ENCODE data around the gene TMEM18. TPM values are rescaled to one million over a fixed set of nuclear protein-coding genes. Genes with fewer than 3 reads are reported as not detected.

TMEM18 gene
- total RNA-seq, 1 experiment from 2014 or later: 26.6 TPM

- no peak for DNase-seq (ENCODE audit: low read depth)
Measured at GRCh38 chr2:651951-652373, 25.2 kb downstream of the TMEM18 start.

DNA sequence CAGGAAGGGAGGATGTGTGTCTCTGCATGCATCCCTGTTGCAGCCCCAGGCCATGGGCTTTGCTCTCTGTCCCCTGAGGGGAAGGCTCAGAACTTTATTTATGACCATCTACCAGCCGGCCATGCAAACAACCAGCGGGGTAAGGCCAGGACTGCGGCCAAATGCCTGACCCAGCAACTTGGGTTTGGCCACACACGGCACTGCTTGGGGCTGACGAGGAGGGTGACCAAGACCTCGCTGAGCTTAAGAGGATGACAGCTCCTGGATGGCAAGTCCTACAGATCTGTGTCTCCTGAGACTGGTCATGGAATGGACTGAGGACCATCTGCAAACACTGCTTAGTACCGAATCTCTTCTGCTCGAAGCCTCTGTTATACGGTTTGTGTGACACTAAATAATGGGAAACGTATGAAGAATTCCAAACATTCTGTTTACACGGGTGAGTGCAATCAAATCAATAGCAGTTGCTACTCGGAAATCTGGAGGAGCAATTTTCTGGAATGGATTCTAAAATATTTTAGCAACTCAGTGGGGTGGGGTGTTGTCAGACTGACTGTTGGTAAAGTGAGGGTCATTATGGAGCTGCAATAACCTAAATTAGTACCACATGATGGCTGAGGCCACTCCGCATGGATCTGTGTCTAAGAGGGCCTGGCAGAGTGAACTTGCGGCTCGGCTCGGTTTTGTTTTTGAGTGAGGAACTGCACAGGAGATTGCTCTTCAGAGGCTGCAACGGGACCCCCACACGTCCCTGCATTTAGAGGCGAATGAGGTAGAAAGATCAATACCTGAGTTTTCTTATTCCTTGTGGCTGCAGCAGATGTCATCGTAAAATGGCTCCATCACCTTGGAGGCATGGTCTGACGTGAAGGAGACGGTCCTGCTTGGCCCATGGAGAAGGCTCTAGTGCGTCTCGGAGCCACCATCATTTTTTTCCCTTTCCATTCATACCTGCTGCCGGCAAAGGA lies 26.6 kb downstream of the TMEM18 start:
- no peak for DNase-seq (ENCODE audit: low read depth)

DNA sequence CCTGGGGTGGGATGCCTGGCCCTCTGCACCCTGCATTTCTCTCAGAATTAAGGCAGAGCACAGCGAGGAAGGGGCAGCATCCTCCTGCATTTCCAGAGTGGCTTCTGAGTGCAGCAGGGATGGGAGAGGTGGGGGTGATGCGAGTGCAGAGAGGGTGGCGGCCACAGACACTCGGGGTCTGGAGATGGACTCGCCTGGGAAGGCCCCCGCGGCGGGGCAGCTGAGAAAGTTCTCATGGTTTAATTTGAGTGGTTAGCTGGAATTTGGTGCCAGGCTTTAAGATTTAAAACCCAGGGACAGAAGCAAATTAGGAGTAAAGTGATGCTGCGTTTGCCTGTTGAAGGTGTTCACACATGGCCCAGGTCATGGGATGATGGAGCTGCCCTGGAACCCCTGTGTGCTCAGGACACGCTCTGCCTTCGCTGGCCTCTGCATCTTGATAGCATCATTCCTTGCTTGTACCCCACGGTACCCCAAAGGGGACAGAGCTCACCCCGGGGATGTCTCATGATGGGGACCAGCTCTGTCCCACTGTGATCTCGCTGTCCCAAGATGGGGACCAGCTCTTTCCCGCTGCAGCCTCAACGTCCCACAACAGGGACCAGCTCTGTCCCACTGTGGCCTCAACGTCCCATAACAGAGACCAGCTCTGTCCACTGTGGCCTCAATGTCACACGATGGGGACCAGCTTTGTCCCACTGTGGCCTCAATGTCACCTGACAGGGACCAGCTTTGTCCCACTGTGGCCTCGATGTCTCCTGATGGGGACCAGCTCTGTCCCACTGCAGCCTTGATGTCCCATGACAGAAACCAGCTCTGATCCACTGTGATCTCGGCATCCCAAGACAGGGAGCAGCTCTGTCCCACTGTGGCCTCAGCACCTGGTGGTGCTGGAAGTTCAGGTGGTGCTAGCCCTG lies 27.5 kb downstream of the TMEM18 start:
- DNase-seq (ENCODE audit: low read depth): no peak

DNA sequence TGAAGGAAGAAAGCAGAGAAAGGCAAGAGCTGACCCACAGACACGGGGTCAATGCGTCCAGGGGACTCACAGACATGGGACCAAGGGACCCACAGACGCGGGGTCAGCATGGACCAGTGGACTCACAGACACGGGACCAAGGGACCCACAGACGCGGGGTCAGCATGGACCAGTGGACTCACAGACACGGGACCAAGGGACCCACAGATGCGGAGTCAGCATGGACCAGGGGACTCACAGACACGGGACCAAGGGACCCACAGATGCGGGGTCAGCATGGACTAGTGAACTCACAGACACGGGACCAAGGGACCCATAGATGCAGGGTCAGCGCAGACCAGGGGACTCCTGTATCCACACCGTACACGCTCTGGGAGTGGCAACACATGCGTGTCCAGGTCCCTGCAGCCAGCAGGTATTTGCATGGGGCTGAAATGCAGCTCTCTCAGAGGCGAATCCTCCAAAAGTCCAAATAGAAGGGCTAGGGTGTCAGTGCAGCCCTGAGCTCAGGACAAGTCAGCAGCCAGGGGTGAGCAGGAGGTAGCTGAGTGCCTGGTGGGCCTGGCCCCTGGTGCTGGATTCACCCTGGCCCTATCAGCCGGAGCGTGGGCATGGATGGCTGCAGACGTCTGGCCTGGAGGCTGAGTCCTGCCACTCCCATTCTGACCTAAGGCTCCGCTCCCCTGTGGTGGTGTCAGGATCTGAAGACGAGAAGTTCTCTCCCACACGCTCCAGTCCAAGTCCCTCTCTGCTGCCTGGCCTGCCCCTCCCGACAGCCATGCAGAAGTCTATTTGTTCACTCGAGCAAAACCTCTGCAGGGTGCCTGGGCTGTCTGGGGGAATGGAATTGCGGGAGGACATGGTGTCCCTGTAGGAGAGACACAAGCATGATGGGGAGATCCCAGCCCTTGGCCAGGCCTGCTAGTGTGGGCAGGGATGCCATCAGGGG lies 28.5 kb downstream of the TMEM18 start:
- DNase-seq (ENCODE audit: low read depth): no peak

GRCh38 chr2:647691-648231 lies 29.4 kb downstream of the TMEM18 start:
- DNase-seq (ENCODE audit: low read depth): no peak

GRCh38 chr2:647003-647560 lies 30.1 kb downstream of the TMEM18 start:
- DNase-seq (ENCODE audit: low read depth): no peak

GRCh38 chr2:644871-645270 lies 32.3 kb downstream of the TMEM18 start:
- no peak for DNase-seq (ENCODE audit: low read depth)

GRCh38 chr2:643761-644160 lies 33.4 kb downstream of the TMEM18 start:
- DNase-seq (ENCODE audit: low read depth): no peak

GRCh38 chr2:643334-643733 lies 33.9 kb downstream of the TMEM18 start:
- no peak for DNase-seq (ENCODE audit: low read depth)

DNA sequence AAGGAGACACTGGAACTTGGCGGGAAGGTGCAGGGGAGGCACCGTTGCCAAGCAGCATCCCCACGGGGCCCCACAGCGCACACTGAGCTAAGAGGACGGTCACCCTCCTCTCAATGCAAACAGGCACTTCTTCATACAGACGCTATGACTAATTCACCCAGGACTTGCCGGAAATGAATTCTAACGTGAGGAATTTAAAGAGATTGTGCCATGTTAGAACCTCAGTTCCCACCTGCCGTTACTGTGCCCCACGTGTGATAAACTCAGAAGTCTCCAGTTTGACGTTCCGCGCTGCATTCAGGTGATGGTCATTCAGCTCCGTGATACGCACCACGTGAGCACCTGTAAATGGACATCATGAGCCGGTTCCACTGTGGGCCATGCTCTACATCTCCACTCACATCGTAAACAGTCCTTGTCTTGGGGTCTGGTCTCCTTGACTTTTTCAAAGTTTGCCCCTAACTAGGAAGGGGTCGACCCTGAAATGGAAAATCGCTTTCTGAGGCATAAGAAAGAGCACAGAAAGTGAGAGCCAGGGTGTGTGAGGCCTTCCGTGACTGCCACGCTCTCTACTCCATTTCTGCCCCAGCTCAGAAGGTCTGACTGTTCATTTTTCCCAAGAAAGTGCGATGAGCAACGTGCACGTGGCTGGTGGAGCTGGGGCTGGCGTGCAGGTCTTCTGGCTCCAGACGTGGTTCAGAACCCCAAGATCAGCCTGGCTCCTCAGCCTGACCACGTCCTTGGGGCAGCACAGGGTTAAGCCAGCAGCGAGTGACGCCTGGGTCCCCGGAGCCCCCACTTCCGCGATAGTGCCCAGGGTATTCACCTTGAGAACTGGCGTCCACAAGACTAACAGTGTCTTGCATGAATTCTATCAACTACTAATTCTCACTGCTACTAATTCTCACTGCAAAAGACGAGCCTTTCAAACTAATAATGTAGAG lies 35.1 kb downstream of the TMEM18 start:
- no peak for DNase-seq (ENCODE audit: low read depth)

DNA sequence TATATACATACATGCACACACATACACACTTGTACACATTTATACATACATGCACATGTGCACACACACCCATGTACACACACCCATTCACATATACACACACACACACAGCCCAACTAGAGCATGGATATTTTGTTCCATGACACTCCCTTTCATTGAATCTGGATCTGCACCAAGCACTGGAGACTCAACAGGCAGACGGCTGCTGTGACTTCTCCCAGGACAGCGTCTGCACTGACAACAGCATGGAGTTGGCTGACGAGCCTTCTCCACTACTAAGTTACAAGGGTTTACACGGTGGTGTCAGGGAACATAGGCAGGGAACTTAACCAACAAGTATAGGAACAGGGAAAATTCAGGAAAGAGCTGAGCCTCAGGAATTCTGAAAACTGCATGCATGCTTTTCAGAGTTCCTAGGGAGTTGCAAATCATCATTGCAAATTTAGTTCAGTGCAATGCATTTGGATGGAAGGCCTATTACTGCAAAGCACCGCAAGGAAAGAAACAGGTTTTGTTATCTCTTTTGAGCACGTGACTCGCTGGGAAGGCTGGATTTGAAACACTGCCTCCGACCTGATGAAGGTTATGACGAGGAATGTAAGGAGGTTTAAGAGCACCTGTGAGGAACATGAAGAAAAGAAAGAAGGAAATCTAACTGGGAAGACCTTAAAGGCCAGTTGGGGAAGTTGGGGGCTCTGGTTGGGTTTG lies 35.9 kb downstream of the TMEM18 start:
- DNase-seq (ENCODE audit: low read depth): no peak

- no peak for DNase-seq (ENCODE audit: low read depth)
Measured at GRCh38 chr2:639703-640102, 37.5 kb downstream of the TMEM18 start.

- DNase-seq (ENCODE audit: low read depth): no peak
Measured at GRCh38 chr2:637804-638203, 39.4 kb downstream of the TMEM18 start.

- no peak for DNase-seq (ENCODE audit: low read depth)
Measured at GRCh38 chr2:637406-637776, 39.8 kb downstream of the TMEM18 start.

- DNase-seq (ENCODE audit: low read depth): peak; percentile 57
Measured at GRCh38 chr2:636641-637405, 40.4 kb downstream of the TMEM18 start.

DNA sequence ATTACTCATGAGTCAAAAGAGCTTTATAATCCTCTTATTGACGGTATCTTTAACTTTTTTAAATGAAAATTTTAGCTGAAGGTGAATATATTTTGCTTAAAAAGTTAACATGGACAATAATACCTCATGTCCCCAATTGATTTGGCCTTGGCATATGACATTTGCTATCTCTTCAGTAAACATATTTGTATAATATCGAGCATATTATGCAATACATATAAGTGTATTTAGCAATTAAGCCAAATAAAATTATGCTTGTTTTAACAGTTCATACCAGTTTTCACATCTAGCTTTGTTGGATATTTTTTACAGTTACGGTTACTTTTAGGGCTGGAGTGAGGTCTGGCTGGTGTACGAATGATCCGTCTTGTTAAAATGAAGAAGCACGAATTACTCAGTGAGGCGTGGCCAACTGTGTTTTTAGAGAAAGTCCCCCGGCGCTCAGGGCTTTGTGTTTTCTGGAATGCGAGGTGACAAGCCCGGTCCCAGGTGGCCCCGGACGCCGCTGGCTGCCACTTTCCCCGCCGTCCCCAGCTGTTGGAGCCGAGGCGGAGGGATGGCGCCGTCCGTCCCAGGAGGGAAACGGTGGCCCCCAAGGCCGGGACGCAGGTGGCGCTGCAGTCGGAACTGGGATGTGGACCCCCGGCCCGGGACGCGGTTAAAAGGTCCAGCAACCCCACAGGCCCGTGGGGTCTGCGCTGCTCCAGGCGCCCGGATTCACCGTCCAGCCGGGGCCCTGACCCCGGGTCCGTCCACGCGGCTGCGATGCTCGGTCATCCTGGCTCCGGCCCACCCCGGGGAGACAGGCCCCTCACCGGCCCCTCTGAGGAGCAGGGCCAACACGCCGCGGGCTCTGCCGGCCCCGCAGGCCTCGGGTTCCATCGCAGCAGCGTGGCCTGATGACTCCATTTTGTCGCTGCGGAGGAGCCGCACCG lies 41.3 kb downstream of the TMEM18 start:
- DNase-seq (ENCODE audit: low read depth): no peak

Measured in RPMI7951 (cell line).